ENCODE data around the gene DEFB126.
"Not testable (repeated sequence)": the region's sequence is repeated elsewhere in the genome, so short reads cannot be mapped to it uniquely, and the experiment has no call there.

Gene DEFB126

GRCh38 chr20:103456-103855, 38.9 kb upstream of the DEFB126 start:
- Histone ChIP-seq H3K27ac (ENCODE audit: poor library complexity, severe bottlenecking) (no peak overlapping the region), H3K27me3 (ENCODE audit: insufficient read depth, poor library complexity, severe bottlenecking) (peaks cover 45% of the 10 kb centered on the region), H3K4me1 (ENCODE audit: insufficient read depth, poor library complexity, severe bottlenecking) (no peaks in the 10 kb centered on the region), H3K9me3 (ENCODE audit: severe bottlenecking) (no peaks in the 10 kb centered on the region), H3K36me3 (ENCODE audit: low read depth) (no peaks in the 10 kb centered on the region), H3K4me3 (ENCODE audit: severe bottlenecking) (no peak overlapping the region)
- no peak for TF ChIP-seq CTCF (IDR thresholded peaks at IDR 0.05; ENCODE audit: poor library complexity, severe bottlenecking)
- DNase-seq (ENCODE audit: low spot score) (peak; percentile 57), ATAC-seq (ENCODE audit: low read depth) (no peak)

DNA sequence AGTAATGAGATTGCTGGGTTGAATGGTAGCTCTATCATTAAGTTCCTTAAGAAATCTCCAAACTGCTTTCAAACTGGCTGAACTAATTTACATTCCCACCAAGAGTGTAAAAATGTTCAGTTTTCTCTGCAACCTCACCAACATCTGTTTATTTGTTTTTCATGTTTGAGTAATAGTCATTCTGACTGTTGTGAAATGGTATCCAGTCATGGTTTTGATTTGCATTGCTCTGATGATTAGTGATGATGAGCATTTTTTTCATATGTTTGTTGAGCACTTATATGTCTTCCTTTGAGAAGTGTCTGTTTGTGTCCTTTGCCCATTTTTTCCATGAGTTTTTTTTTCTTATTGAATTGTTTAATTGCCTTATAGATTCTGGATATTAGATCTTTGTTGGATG, 30.0 kb upstream of the DEFB126 start:
- peaks cover 14% of the 10 kb centered on the region for H3K27me3 ChIP-seq (ENCODE audit: insufficient read depth, poor library complexity, severe bottlenecking)
- DNase-seq (ENCODE audit: low spot score) (no peak), ATAC-seq (ENCODE audit: low read depth) (no peak)
- no peaks in the 10 kb centered on the region for H3K36me3 ChIP-seq (ENCODE audit: low read depth)
- no peak overlapping the region for H3K4me3 ChIP-seq (ENCODE audit: severe bottlenecking)
- no peak for TF ChIP-seq CTCF (IDR thresholded peaks at IDR 0.05; ENCODE audit: poor library complexity, severe bottlenecking)
- no peaks in the 10 kb centered on the region for H3K9me3 ChIP-seq (ENCODE audit: severe bottlenecking)
- no peak overlapping the region for H3K27ac ChIP-seq (ENCODE audit: poor library complexity, severe bottlenecking)
- no peaks in the 10 kb centered on the region for H3K4me1 ChIP-seq (ENCODE audit: insufficient read depth, poor library complexity, severe bottlenecking)

- Histone ChIP-seq H3K4me1 (ENCODE audit: insufficient read depth, poor library complexity, severe bottlenecking) (no peaks in the 10 kb centered on the region), H3K9me3 (ENCODE audit: severe bottlenecking) (no peaks in the 10 kb centered on the region), H3K27me3 (ENCODE audit: insufficient read depth, poor library complexity, severe bottlenecking) (peaks cover 13% of the 10 kb centered on the region), H3K27ac (ENCODE audit: poor library complexity, severe bottlenecking) (no peak overlapping the region), H3K36me3 (ENCODE audit: low read depth) (no peaks in the 10 kb centered on the region), H3K4me3 (ENCODE audit: severe bottlenecking) (no peak overlapping the region)
- no peak for DNase-seq (ENCODE audit: low spot score)
- TF ChIP-seq CTCF (IDR thresholded peaks at IDR 0.05; ENCODE audit: poor library complexity, severe bottlenecking) = no peak
- no peak for ATAC-seq (ENCODE audit: low read depth)
Observed at GRCh38 chr20:117518-117917, 24.9 kb upstream of the DEFB126 start.

DNA sequence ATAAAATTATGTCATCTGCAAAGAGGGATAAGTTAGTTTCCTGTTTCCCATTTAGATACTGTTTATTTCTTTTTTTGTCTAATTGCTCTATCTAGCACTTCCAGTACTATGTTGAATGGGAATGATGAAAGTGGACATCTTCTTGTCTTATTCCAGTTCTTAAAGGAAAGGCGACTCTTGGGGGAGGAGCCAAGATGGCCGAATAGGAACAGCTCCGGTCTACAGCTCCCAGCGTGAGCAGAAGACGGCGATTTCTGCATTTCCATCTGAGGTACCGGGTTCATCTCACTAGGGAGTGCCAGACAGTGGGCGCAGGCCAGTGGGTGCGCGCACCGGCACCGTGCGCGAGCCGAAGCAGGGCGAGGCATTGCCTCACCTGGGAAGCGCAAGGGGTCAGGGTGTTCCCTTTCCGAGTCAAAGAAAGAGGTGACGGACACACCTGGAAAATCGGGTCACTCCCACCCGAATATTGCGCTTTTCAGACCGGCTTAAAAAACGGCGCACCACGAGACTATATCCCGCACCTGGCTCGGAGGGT, 12.5 kb upstream of the DEFB126 start:
- peak overlapping the region; percentile 31 for H3K4me3 ChIP-seq (ENCODE audit: severe bottlenecking)
- not testable (repeated sequence) for H3K9me3 ChIP-seq (ENCODE audit: severe bottlenecking); H3K36me3 ChIP-seq (ENCODE audit: low read depth); DNase-seq (ENCODE audit: low spot score); H3K27me3 ChIP-seq (ENCODE audit: insufficient read depth, poor library complexity, severe bottlenecking)
- ATAC-seq (ENCODE audit: low read depth) = 0 out of 3 replicates have a peak, but pooled peaks have one; percentile 33
- H3K27ac ChIP-seq (ENCODE audit: poor library complexity, severe bottlenecking) = peak overlapping the region; percentile 5
- H3K4me1 ChIP-seq (ENCODE audit: insufficient read depth, poor library complexity, severe bottlenecking) = peaks cover 10% of the 10 kb centered on the region

DNA sequence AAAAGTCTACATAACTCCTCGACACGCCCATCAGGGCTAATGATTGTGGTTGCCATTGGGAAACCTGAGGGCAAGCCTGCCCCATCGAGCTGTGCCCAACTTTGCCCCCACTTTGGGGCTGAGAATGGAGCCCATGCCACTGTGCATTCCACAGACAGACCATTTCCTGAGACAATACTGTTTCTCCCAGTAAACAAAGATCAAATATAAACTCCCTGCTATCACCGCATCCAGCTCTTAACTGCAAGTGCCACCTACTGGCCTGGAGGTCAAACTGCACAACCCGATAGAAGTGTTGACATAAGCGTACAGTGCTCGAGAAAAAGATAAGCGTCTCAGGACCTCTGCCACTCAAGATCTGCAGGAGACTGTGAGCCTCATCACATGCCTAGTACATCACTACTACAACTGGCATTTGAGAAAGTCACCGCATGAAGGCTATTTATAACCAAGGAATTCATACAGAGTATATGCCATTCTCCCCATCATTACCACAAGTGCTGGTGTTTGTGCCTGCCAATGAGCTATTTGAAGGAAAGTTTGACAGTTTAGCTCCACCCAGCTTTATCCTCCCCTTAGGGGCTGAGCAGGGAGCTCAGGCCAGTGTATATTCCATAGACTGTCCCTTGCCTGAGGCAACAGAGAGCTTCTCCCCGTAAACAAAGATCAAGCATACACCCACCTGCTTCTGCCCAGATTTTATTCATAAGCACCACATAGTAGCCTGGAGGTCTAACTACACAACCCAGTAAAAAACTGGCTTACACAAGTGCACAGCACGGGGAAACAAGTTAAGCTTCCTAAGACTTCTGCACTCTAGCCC, 4.5 kb upstream of the DEFB126 start:
- ATAC-seq (ENCODE audit: low read depth) (no peak), DNase-seq (ENCODE audit: low spot score) (no peak)
- no peak overlapping the region for H3K4me3 ChIP-seq (ENCODE audit: severe bottlenecking)
- peaks cover 13% of the 10 kb centered on the region for H3K27me3 ChIP-seq (ENCODE audit: insufficient read depth, poor library complexity, severe bottlenecking)
- no peaks in the 10 kb centered on the region for H3K36me3 ChIP-seq (ENCODE audit: low read depth)
- no peaks in the 10 kb centered on the region for H3K4me1 ChIP-seq (ENCODE audit: insufficient read depth, poor library complexity, severe bottlenecking)
- H3K27ac ChIP-seq (ENCODE audit: poor library complexity, severe bottlenecking) = no peak overlapping the region
- peak; percentile 28 for TF ChIP-seq CTCF (IDR thresholded peaks at IDR 0.05; ENCODE audit: poor library complexity, severe bottlenecking)
- no peaks in the 10 kb centered on the region for H3K9me3 ChIP-seq (ENCODE audit: severe bottlenecking)
